IMR-90 (cell line): ENCODE results near the gene BTBD17.

ENCODE experiments used
- CEBPB ChIP-seq: IDR thresholded peaks from 2 replicates; pipeline ENCODE4 v1.6.1; 2012; ENCODE audit warnings: low read depth, low read length, improper control_type of control experiment
- FOS ChIP-seq: fragments of 150-350 bp; IDR thresholded peaks from 2 replicates; pipeline ENCODE4 v1.6.1; 2016; ENCODE audit warnings: low read depth, low read length
- POLR2A ChIP-seq: IDR thresholded peaks from 2 replicates; pipeline ENCODE4 v1.6.1; 2012; ENCODE audit warnings: mild to moderate bottlenecking, low read depth, low read length
- TF ChIP-seq, protein P1 (sequence below): conservative IDR thresholded peaks from 2 replicates; pipeline ENCODE4 v1.5.1; 2012; ENCODE audit warnings: mild to moderate bottlenecking, low read depth, low read length, improper control_type of control experiment

GRCh38 chr17:74332763-74333283 is 28.8 kb downstream of the BTBD17 start:
- TF ChIP-seq, protein P1, sequence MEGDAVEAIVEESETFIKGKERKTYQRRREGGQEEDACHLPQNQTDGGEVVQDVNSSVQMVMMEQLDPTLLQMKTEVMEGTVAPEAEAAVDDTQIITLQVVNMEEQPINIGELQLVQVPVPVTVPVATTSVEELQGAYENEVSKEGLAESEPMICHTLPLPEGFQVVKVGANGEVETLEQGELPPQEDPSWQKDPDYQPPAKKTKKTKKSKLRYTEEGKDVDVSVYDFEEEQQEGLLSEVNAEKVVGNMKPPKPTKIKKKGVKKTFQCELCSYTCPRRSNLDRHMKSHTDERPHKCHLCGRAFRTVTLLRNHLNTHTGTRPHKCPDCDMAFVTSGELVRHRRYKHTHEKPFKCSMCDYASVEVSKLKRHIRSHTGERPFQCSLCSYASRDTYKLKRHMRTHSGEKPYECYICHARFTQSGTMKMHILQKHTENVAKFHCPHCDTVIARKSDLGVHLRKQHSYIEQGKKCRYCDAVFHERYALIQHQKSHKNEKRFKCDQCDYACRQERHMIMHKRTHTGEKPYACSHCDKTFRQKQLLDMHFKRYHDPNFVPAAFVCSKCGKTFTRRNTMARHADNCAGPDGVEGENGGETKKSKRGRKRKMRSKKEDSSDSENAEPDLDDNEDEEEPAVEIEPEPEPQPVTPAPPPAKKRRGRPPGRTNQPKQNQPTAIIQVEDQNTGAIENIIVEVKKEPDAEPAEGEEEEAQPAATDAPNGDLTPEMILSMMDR: no peak
- TF ChIP-seq POLR2A (no peak), FOS (no peak), CEBPB (no peak)
